Astrocyte (in vitro differentiated cells and primary cell): ENCODE measurements around the gene GJC3. TPM values are rescaled to one million over a fixed set of nuclear protein-coding genes. Genes with fewer than 3 reads are reported as not detected.

ENCODE experiments used
- DNase-seq: peaks from one replicate; pipeline ENCODE4 v3.0.0-alpha.2; 2010; ENCODE audit warnings: low read depth
- FAIRE-seq: peaks from 2 replicates; lab custom pipeline; 2011; peaks lifted over from hg19 to GRCh38; lab: Jason Lieb, UNC
- H2AFZ ChIP-seq: 2 replicates; pipeline ENCODE4 v1.6.0; 2012; ENCODE audit warnings: low read depth, low read length, inconsistent platforms
- H3K27ac ChIP-seq: 2 replicates; pipeline ENCODE4 v1.5.1; 2011; ENCODE audit warnings: low read depth, low read length, inconsistent platforms
- H3K27me3 ChIP-seq: 2 replicates; pipeline ENCODE4 v1.6.0; 2011; ENCODE audit warnings: low read length, inconsistent platforms; ENCODE audit not compliant: insufficient read depth
- H3K36me3 ChIP-seq: 2 replicates; pipeline ENCODE4 v1.5.1; 2011; ENCODE audit warnings: low read length, inconsistent platforms; ENCODE audit not compliant: insufficient read depth
- H3K4me1 ChIP-seq: 2 replicates; pipeline ENCODE4 v1.5.1; 2011; ENCODE audit warnings: low read length, inconsistent platforms; ENCODE audit not compliant: insufficient read depth
- H3K4me2 ChIP-seq: 2 replicates; pipeline ENCODE4 v1.6.0; 2012; ENCODE audit warnings: low read length, inconsistent platforms
- H3K4me3 ChIP-seq: 2 replicates; pipeline ENCODE4 v1.5.1; 2011; ENCODE audit warnings: low read depth, mild to moderate bottlenecking, low read length, inconsistent platforms; ENCODE audit not compliant: insufficient read depth
- H3K79me2 ChIP-seq: 2 replicates; pipeline ENCODE4 v1.6.0; 2012; ENCODE audit warnings: mild to moderate bottlenecking, low read length, inconsistent platforms; ENCODE audit not compliant: insufficient read depth
- H3K9ac ChIP-seq: 2 replicates; pipeline ENCODE4 v1.6.0; 2012; ENCODE audit warnings: mild to moderate bottlenecking, low read length, inconsistent platforms
- H3K9me3 ChIP-seq: 2 replicates; pipeline ENCODE4 v1.5.1; 2012; ENCODE audit warnings: low read depth, mild to moderate bottlenecking, low read length, inconsistent platforms; ENCODE audit not compliant: insufficient read depth
- H4K20me1 ChIP-seq: 2 replicates; pipeline ENCODE4 v1.6.0; 2012; ENCODE audit warnings: low read length, inconsistent platforms; ENCODE audit not compliant: insufficient read depth
- H3K27ac Mint-ChIP-seq: one replicate; pipeline ENCODE4 v1.8.0; 2021; ENCODE audit warnings: mild to moderate bottlenecking, mixed read lengths; ENCODE audit not compliant: unreplicated experiment
- H3K27me3 Mint-ChIP-seq: one replicate; pipeline ENCODE4 v1.8.0; 2021; ENCODE audit warnings: low read depth, mixed read lengths; ENCODE audit not compliant: unreplicated experiment
- H3K36me3 Mint-ChIP-seq: one replicate; pipeline ENCODE4 v1.8.0; 2021; ENCODE audit warnings: low read depth, mixed read lengths; ENCODE audit not compliant: unreplicated experiment
- H3K4me1 Mint-ChIP-seq: one replicate; pipeline ENCODE4 v1.8.0; 2021; ENCODE audit warnings: low read depth, mixed read lengths; ENCODE audit not compliant: unreplicated experiment
- H3K4me3 Mint-ChIP-seq: one replicate; pipeline ENCODE4 v1.8.0; 2021; ENCODE audit warnings: mild to moderate bottlenecking, moderate library complexity, mixed read lengths; ENCODE audit not compliant: unreplicated experiment
- H3K9me3 Mint-ChIP-seq: one replicate; pipeline ENCODE4 v1.8.0; 2021; ENCODE audit warnings: mild to moderate bottlenecking, mixed read lengths; ENCODE audit not compliant: unreplicated experiment
- EZH2 ChIP-seq: IDR thresholded peaks from 2 replicates; pipeline ENCODE4 v1.6.1; 2012; ENCODE audit warnings: mild to moderate bottlenecking, low read length, inconsistent platforms; ENCODE audit not compliant: insufficient read depth
- total RNA-seq: library from RNA; stranded (reverse); gene quantifications from 2 replicates; pipeline ENCODE4 v1.2.1, GENCODE V29; 2021
- TF ChIP-seq, protein P1 (sequence below): IDR thresholded peaks from 2 replicates; pipeline ENCODE4 v1.5.1; 2011; ENCODE audit warnings: low read depth, mild to moderate bottlenecking, inconsistent platforms, low read length, moderate library complexity; ENCODE audit not compliant: insufficient read depth

GJC3 gene
- total RNA-seq, 1 donor from 2014 or later: not detected

GRCh38 chr7:99930376-99930775 lies 956 bp upstream of the GJC3 start:
- Histone ChIP-seq H3K4me1 (no peaks in the 10 kb centered on the region), H3K79me2 (no peaks in the 10 kb centered on the region), H4K20me1 (no peaks in the 10 kb centered on the region), H3K9ac (no peak overlapping the region), H3K9me3 (no peaks in the 10 kb centered on the region), H3K27ac (no peak overlapping the region), H2AFZ (no peak overlapping the region), H3K4me2 (no peak overlapping the region), H3K27me3 (peaks cover 14% of the 10 kb centered on the region), H3K4me3 (no peak overlapping the region), H3K36me3 (no peaks in the 10 kb centered on the region)
- no peak for TF ChIP-seq EZH2
- TF ChIP-seq, protein P1, sequence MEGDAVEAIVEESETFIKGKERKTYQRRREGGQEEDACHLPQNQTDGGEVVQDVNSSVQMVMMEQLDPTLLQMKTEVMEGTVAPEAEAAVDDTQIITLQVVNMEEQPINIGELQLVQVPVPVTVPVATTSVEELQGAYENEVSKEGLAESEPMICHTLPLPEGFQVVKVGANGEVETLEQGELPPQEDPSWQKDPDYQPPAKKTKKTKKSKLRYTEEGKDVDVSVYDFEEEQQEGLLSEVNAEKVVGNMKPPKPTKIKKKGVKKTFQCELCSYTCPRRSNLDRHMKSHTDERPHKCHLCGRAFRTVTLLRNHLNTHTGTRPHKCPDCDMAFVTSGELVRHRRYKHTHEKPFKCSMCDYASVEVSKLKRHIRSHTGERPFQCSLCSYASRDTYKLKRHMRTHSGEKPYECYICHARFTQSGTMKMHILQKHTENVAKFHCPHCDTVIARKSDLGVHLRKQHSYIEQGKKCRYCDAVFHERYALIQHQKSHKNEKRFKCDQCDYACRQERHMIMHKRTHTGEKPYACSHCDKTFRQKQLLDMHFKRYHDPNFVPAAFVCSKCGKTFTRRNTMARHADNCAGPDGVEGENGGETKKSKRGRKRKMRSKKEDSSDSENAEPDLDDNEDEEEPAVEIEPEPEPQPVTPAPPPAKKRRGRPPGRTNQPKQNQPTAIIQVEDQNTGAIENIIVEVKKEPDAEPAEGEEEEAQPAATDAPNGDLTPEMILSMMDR: no peak
- H3K27ac Mint-ChIP-seq: no peak overlapping the region
- H3K9me3 Mint-ChIP-seq: no peaks in the 10 kb centered on the region
- FAIRE-seq: no peak
- peaks cover 2% of the 10 kb centered on the region for H3K4me1 Mint-ChIP-seq
- DNase-seq: no peak
- peaks cover 2% of the 10 kb centered on the region for H3K36me3 Mint-ChIP-seq
- H3K4me3 Mint-ChIP-seq: no peak overlapping the region
- H3K27me3 Mint-ChIP-seq: peaks cover 29% of the 10 kb centered on the region

GRCh38 chr7:99929730-99930053 lies 272 bp upstream of the GJC3 start:
- no peaks in the 10 kb centered on the region for H3K79me2 ChIP-seq
- no peaks in the 10 kb centered on the region for H4K20me1 ChIP-seq
- H3K4me3 Mint-ChIP-seq: no peak overlapping the region
- no peaks in the 10 kb centered on the region for H3K9me3 Mint-ChIP-seq
- H2AFZ ChIP-seq: peak overlapping the region; percentile 61
- H3K4me1 ChIP-seq: no peaks in the 10 kb centered on the region
- peaks cover 14% of the 10 kb centered on the region for H3K27me3 ChIP-seq
- peaks cover 26% of the 10 kb centered on the region for H3K27me3 Mint-ChIP-seq
- TF ChIP-seq EZH2: no peak
- TF ChIP-seq, protein P1: no peak
- H3K4me3 ChIP-seq: peak overlapping the region; percentile 43
- H3K36me3 Mint-ChIP-seq: no peaks in the 10 kb centered on the region
- H3K9me3 ChIP-seq: no peaks in the 10 kb centered on the region
- H3K27ac Mint-ChIP-seq: no peak overlapping the region
- peak overlapping the region; percentile 80 for H3K4me2 ChIP-seq
- FAIRE-seq: no peak
- no peak for DNase-seq
- H3K4me1 Mint-ChIP-seq: peaks cover 2% of the 10 kb centered on the region
- H3K27ac ChIP-seq: no peak overlapping the region
- H3K36me3 ChIP-seq: no peaks in the 10 kb centered on the region
- no peak overlapping the region for H3K9ac ChIP-seq

GRCh38 chr7:99928188-99928587 lies 1.2 kb downstream of the GJC3 start:
- H3K36me3 ChIP-seq: no peaks in the 10 kb centered on the region
- H3K9ac ChIP-seq: no peak overlapping the region
- Mint-ChIP-seq H3K27ac (no peak overlapping the region), H3K9me3 (no peaks in the 10 kb centered on the region), H3K4me1 (peaks cover 2% of the 10 kb centered on the region), H3K4me3 (no peak overlapping the region), H3K36me3 (no peaks in the 10 kb centered on the region), H3K27me3 (peaks cover 21% of the 10 kb centered on the region)
- H3K4me1 ChIP-seq: no peaks in the 10 kb centered on the region
- no peaks in the 10 kb centered on the region for H3K79me2 ChIP-seq
- peaks cover 14% of the 10 kb centered on the region for H3K27me3 ChIP-seq
- no peak overlapping the region for H3K4me3 ChIP-seq
- TF ChIP-seq EZH2: no peak
- TF ChIP-seq, protein P1: no peak
- no peaks in the 10 kb centered on the region for H4K20me1 ChIP-seq
- DNase-seq (no peak), FAIRE-seq (no peak)
- H3K27ac ChIP-seq: no peak overlapping the region
- H2AFZ ChIP-seq: no peak overlapping the region
- H3K4me2 ChIP-seq: no peak overlapping the region
- no peaks in the 10 kb centered on the region for H3K9me3 ChIP-seq
